Smooth muscle cell (in vitro differentiated cells): ENCODE results near the gene MESP2. TPM values are rescaled to one million over a fixed set of nuclear protein-coding genes. Genes with fewer than 3 reads are reported as not detected.

Experiments used
- DNase-seq: peaks from one replicate; lab custom pipeline; 2025; ENCODE audit not compliant: unreplicated experiment; lab: John Stamatoyannopoulos, UW
- H2AFZ ChIP-seq: fragments of 200-600 bp; sonication (generic); 2 replicates; pipeline ENCODE4 v1.6.0; 2016; ENCODE audit warnings: antibody characterized with exemption, low read depth, mild to moderate bottlenecking
- H3F3A ChIP-seq: fragments of 200-600 bp; sonication (generic); 2 replicates; pipeline ENCODE4 v1.6.0; 2017; ENCODE audit warnings: antibody characterized with exemption, low read depth
- H3K27ac ChIP-seq: fragments of 200-600 bp; sonication (generic); 2 replicates; pipeline ENCODE4 v1.5.1; 2016; ENCODE audit warnings: low read depth, mild to moderate bottlenecking
- H3K27me3 ChIP-seq: fragments of 200-600 bp; sonication (generic); 2 replicates; pipeline ENCODE4 v1.6.1; 2016; ENCODE audit warnings: low read depth, mild to moderate bottlenecking
- H3K36me3 ChIP-seq: fragments of 200-600 bp; sonication (generic); 2 replicates; pipeline ENCODE4 v1.5.1; 2016; ENCODE audit warnings: low read depth
- H3K4me1 ChIP-seq: fragments of 200-600 bp; sonication (generic); 2 replicates; pipeline ENCODE4 v1.5.1; 2016; ENCODE audit warnings: low read depth
- H3K4me2 ChIP-seq: fragments of 200-600 bp; sonication (generic); 2 replicates; pipeline ENCODE4 v1.6.0; 2016; ENCODE audit warnings: mild to moderate bottlenecking
- H3K4me3 ChIP-seq: fragments of 200-600 bp; sonication (generic); 2 replicates; pipeline ENCODE4 v1.5.1; 2016; ENCODE audit warnings: mild to moderate bottlenecking
- H3K79me2 ChIP-seq: fragments of 200-600 bp; sonication (generic); 2 replicates; pipeline ENCODE4 v1.6.0; 2016; ENCODE audit warnings: low read depth, mild to moderate bottlenecking
- H3K9ac ChIP-seq: fragments of 200-600 bp; sonication (generic); 2 replicates; pipeline ENCODE4 v1.6.0; 2016; ENCODE audit warnings: low read depth
- H3K9me3 ChIP-seq: fragments of 200-600 bp; sonication (generic); replicated peaks from 2 replicates; pipeline ENCODE4 v1.5.1; 2016; ENCODE audit warnings: low read depth
- H4K20me1 ChIP-seq: fragments of 200-600 bp; sonication (generic); 2 replicates; pipeline ENCODE4 v1.6.0; 2016; ENCODE audit warnings: low read depth
- WGBS: methylation state at CpG from one replicate; pipeline ENCODE4 v1.1.7; 2016; ENCODE audit warnings: low lambda C conversion rate; 5-methylcytosine and 5-hydroxymethylcytosine counted together
- polyA plus RNA-seq: library from polyadenylated mRNA; unstranded; fragments of >200 nt; fragmentation: Nextera tagmentation; extraction: Ambion mirVana; gene quantifications from 2 replicates; pipeline ENCODE4 v1.2.1, GENCODE V29; 2016
- total RNA-seq: library from RNA; depleted of rRNA; stranded (reverse); fragments of >200 nt; gene quantifications from 2 replicates; pipeline ENCODE4 v1.2.3, GENCODE V29; 2014
- TF ChIP-seq, protein P1 (sequence below): fragments of 200-600 bp; sonication (generic); IDR thresholded peaks from 2 replicates; pipeline ENCODE4 v1.5.1; 2017; ENCODE audit warnings: borderline replicate concordance, mild to moderate bottlenecking, antibody characterized with exemption; ENCODE audit not compliant: insufficient read depth, poor library complexity, severe bottlenecking

The MESP2 gene
- total and polyA plus RNA-seq, 2 experiments from 2014 or later, result 0.09 TPM; not detected in 1

DNA sequence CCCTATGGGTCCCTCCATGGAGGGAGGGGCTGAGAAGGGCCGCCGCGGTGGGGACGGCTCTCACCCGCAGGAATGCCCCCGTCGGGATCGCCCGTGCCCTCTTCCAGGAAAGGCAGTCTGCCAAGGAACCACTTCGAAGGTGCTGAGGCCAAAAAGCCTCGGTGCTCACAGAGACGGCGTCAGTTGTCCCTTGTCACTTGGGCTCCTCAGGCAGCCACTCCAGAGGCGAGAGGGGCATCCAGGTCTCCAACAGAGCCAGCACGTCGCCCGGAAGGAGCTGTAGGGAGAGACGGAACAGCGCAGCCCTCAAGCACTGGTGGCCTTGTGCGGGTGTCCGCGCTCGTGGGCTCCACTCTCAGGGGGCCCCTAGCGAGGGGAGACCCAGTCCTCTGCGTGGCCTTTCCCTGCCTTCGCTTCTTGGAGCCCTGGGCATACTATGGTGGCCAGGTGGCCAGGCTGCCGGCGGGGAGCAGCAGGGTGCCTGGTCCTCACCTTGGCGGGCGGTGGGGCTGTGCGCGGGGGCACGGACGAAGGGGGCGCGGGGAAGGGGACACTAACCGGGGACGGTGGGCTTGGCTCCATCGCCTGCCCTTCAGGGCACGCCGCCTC is 26.1 kb upstream of the MESP2 start:
- TF ChIP-seq, protein P1, sequence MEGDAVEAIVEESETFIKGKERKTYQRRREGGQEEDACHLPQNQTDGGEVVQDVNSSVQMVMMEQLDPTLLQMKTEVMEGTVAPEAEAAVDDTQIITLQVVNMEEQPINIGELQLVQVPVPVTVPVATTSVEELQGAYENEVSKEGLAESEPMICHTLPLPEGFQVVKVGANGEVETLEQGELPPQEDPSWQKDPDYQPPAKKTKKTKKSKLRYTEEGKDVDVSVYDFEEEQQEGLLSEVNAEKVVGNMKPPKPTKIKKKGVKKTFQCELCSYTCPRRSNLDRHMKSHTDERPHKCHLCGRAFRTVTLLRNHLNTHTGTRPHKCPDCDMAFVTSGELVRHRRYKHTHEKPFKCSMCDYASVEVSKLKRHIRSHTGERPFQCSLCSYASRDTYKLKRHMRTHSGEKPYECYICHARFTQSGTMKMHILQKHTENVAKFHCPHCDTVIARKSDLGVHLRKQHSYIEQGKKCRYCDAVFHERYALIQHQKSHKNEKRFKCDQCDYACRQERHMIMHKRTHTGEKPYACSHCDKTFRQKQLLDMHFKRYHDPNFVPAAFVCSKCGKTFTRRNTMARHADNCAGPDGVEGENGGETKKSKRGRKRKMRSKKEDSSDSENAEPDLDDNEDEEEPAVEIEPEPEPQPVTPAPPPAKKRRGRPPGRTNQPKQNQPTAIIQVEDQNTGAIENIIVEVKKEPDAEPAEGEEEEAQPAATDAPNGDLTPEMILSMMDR, result no peak
- Histone ChIP-seq H3K79me2 (no peaks in the 10 kb centered on the region), H3K9me3 (no peaks in the 10 kb centered on the region), H2AFZ (peak overlapping the region; percentile 99), H3K4me3 (peak overlapping the region; percentile 88), H3K36me3 (no peaks in the 10 kb centered on the region), H3K27ac (no peak overlapping the region), H3K4me2 (peak overlapping the region; percentile 99), H4K20me1 (no peaks in the 10 kb centered on the region), H3K27me3 (peaks cover 48% of the 10 kb centered on the region), H3K4me1 (peaks cover 5% of the 10 kb centered on the region), H3F3A (no peaks in the 10 kb centered on the region), H3K9ac (no peak overlapping the region)
- 9% methylated on average over 39 of the region's 41 CpGs for WGBS
- no peak for DNase-seq

DNA sequence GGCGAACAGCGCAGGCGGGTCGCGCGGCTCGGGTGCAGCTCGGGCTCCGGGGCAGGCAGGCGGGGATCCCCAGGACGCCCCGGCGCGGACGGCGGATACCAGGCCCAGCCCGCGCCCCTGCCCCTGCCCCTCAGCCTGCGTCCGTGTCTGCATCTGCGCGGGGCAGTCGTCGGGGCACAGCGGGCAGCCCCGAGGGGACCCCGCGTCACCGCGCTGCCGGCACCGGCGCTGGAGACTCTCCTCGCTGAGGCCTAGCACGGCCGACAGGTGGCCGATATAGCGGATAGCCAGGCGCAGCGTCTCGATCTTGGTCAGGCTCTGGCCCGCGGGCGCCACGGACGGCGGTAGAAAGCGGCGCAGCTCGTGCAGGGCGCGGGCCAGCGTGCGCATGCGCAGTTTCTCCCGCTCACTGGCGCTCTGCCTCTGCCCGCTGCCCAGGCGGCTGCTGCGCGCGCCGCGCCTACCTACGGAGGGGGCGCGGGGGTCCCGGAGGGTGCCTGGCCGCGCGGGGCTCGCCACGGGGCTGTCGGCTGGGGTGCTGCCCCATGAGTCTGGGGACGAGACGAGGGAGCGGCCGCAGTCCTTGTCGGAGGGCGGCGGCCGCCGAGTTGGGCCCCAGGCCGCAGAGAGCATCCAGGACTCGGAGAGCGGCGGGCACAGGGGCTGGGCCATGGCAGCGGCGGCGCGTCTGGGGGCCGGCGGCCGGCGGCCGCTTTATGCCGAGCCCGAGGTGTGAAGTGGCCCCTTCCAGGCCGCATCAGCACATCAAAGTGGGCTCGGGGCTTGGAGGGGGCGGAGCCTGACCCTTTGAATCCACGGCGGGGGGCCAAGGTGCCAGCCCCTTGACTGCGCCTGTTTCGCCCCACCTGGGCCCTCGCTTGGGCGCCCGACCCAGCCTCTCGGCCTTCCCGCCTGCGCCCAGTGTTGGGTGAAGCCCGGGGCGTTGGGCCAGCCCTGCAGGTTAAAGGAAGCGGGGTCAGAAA is 25.3 kb upstream of the MESP2 start, which contains the start of gene MESP1:
MESP1 (minus strand) TSS at position 690 of the 983 bp plus-strand sequence; CDS start at position 672, 18 bp downstream.
- WGBS, result 5% methylated on average over 80 of the region's 114 CpGs
- Histone ChIP-seq H3K9me3 (no peaks in the 10 kb centered on the region), H2AFZ (peak within 1 kb of the TSS; percentile 99), H3K27me3 (peaks cover 46% of the 10 kb centered on the region), H3K79me2 (no peaks in the 10 kb centered on the region), H3K4me2 (peak within 1 kb of the TSS; percentile 99), H3F3A (no peaks in the 10 kb centered on the region), H4K20me1 (no peaks in the 10 kb centered on the region), H3K9ac (no peak within 1 kb of the TSS), H3K36me3 (no peaks in the 10 kb centered on the region), H3K4me1 (peaks cover 5% of the 10 kb centered on the region), H3K27ac (no peak within 1 kb of the TSS), H3K4me3 (peak within 1 kb of the TSS; percentile 88)
- peak; percentile 68 for DNase-seq
- TF ChIP-seq, protein P1, result peak; percentile 39

GRCh38 chr15:89751748-89752147 is 24.4 kb upstream of the MESP2 start:
- no peak overlapping the region for H3K27ac ChIP-seq
- H3K36me3 ChIP-seq, result no peaks in the 10 kb centered on the region
- H3K79me2 ChIP-seq, result no peaks in the 10 kb centered on the region
- no peaks in the 10 kb centered on the region for H3K9me3 ChIP-seq
- H2AFZ ChIP-seq, result no peak overlapping the region
- no peak overlapping the region for H3K4me3 ChIP-seq
- peaks cover 5% of the 10 kb centered on the region for H3K4me1 ChIP-seq
- peaks cover 37% of the 10 kb centered on the region for H3K27me3 ChIP-seq
- 87% methylated on average over 5 of the region's 5 CpGs for WGBS
- H3K4me2 ChIP-seq, result no peak overlapping the region
- no peaks in the 10 kb centered on the region for H4K20me1 ChIP-seq
- no peak for DNase-seq
- no peaks in the 10 kb centered on the region for H3F3A ChIP-seq
- TF ChIP-seq, protein P1, result no peak
- no peak overlapping the region for H3K9ac ChIP-seq
